ENCODE results near the gene TBC1D4.

Gene TBC1D4

GRCh38 chr13:75416327-75417011 is 65.5 kb downstream of the TBC1D4 start:
- no peak for DNase-seq

GRCh38 chr13:75415694-75416093 is 66.3 kb downstream of the TBC1D4 start:
- no peak for DNase-seq

DNA sequence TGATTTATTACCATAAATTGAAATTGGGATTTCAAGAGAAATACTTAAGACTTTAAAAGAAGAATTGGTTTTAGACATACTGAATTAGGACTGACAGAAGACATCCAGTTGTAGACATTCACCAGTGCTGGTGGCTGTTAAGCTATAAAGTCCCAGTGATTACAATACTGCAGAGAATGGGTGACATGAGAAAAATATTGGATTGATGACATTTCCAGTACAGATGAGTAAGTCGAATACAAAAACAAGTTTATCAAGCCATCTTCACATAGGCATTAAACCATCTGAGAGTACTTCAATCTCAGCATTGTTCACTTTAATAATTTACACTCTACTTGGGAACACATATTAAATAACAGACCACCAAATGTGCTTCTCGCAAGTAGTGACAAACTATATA is 66.8 kb downstream of the TBC1D4 start:
- no peak for DNase-seq

DNA sequence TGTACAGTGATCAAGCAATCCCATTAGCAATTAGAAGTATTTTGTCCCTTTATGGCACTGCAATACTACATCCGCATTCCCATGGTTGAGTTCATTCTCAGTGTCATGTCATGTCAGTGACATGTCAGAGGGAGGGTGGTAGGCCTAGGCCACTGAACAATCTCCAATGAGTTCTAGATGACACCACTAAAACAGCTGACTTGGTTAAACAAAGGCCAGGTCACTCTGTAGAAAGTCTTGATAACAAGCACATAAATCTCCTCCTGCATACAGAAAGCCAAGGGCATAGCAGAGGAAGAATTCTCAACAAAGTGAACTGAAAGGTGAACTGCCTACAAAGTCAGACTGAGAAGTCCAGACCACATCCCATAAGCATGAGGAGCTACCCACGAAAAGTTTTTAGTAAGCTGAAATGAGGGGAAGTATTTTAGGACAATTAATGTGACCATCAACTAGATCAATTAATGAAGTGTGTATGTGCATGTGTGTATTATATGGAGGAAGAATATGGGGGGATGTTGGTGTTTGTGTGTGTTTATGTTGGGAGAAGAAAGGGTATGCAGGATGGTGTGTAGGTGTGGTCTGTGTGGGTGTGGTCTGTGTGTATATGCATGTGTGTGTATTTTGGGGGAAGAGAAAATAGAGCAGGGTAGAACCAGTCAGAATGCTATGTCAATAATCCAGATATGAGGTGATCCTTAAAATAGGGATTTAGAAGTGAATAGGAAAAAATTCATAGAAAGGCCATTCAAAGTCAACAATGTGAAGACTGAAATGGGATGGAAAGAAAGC is 67.7 kb downstream of the TBC1D4 start:
- DNase-seq = no peak

- DNase-seq = no peak
Observed at GRCh38 chr13:75411924-75412537, 69.9 kb downstream of the TBC1D4 start.

DNA sequence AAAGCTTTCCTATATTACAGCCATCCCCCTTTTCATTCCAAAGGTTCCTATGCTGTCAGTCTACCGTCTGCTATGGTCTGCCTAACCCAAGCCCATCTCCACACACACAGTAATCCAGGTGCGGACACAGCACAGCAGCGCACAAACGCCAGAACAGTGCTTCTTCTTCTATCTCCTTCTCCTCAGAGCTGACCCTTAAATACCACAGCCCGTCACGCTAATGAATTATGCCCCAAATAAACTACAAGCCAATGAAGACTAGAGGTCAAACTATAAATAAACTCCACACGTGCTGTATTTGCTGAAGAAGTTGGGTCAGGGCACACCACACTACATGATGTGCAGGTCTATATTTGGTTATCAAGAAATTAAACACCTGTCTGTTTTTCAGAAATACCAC is 71.8 kb downstream of the TBC1D4 start:
- DNase-seq = no peak

DNA sequence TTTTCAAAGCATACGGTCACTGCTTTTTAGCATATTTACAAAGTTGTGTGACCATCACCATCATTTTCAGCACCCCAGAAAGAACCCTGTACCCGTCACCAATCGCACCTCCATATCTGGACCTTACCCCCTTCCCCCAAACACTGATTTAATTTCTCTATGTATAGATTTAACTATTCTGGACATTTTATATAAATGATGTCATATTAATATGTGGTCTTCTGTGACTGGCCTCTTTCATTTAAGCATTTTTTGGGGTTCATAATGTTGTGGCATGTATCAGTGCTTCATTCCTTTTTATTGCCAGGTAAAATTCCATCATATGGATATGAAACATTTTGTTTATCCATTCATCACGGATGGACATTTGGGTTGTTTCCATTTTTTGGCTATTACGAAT is 74.0 kb downstream of the TBC1D4 start:
- DNase-seq = no peak

GRCh38 chr13:75407473-75407872 is 74.5 kb downstream of the TBC1D4 start:
- DNase-seq = no peak

- DNase-seq = no peak
Observed at GRCh38 chr13:75405976-75406703, 75.8 kb downstream of the TBC1D4 start.

GRCh38 chr13:75404726-75405125 is 77.2 kb downstream of the TBC1D4 start:
- no peak for DNase-seq

DNA sequence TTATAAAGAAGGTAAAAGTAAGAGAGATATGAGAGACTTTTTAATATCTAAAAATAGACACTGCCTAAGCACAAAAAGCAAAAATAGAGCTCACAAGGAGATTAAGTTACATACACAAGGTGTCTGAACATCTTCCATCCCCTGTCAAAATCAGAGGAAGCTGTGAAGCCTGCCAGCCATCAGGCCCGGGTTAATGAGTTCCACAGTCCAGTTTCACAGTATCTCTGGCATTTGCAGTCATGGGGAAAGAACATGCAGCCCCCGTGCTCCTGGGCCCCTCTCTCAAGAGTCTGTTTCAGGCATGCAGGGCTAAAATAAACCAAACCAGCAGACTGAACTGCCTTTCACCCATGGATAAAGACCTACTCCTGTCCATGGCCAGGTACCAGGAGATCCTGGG is 79.2 kb downstream of the TBC1D4 start:
- no peak for DNase-seq

DNA sequence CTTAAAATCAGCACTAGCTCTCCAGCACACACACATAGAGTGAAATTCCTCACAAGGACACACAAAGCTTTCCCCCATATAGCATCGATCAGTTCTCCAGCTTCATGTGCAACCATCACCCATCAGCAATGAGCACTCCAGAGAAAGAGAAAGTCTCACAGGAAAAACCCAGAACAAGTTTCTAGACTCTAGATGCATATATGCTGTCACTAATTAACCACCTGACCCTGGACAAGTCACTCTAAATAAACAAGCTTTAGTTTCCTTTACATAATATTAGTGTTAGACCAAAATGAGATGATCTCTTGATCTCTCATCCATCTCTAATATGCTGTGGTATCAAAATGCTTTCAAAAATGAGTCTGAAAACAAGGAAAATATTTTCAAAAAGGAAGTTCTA is 81.2 kb downstream of the TBC1D4 start:
- no peak for DNase-seq

GRCh38 chr13:75399879-75400217 is 82.1 kb downstream of the TBC1D4 start:
- no peak for DNase-seq

- DNase-seq = no peak
Observed at GRCh38 chr13:75399168-75399878, 82.6 kb downstream of the TBC1D4 start.

GRCh38 chr13:75398072-75398471 is 83.9 kb downstream of the TBC1D4 start:
- DNase-seq = no peak

DNA sequence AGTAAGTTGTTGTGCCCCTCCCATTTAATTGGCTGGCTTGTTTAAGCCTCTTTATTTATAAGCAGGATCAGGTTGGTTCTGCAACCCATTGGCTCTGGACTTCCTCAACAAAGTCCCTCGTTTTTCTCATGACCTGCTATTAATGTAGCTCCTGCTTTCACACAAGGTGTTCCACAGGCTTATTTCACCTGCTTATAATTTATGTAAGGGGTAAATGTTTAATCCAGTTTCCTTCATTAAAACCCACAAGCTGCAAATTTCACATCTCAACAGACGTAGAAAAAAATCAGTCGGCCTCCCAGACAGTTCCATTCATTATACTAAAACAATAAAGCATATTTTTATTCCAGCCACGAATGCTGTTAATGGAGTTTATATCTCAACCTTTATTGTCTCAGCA is 86.1 kb downstream of the TBC1D4 start:
- no peak for DNase-seq

GRCh38 chr13:75395066-75395465 is 86.9 kb downstream of the TBC1D4 start:
- DNase-seq = no peak

DNA sequence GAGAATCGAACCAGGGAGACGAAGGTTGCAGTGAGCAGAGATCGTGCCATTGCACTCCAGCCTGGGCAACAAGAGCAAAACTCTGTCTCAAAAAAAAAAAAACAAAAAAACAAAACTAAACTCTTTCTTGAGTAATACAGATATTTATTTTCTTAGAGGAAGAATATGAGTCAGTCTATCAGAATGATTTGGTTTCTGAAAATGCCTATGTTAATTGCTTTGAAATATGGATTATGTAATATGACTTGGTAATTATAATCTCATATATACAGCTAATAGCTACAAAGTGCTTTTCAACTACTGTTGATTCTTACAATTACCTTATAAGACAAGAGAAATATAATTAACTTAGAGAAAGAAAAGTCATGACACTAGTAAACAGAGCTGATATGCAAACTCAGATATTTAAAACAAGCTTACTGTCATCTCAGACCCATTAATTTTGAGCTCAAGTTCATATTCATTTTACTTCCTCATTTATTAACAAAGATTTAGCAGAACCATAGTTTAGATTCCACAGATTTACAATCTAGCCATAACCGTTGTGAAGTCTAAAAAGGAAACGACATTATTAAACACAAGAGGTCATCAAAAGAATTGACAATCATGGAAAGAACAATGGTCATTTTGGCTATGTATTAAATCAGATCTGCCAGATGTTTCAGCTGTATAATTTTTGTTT is 88.0 kb downstream of the TBC1D4 start:
- DNase-seq = no peak

- no peak for DNase-seq
Observed at GRCh38 chr13:75391432-75392100, 90.4 kb downstream of the TBC1D4 start.

DNA sequence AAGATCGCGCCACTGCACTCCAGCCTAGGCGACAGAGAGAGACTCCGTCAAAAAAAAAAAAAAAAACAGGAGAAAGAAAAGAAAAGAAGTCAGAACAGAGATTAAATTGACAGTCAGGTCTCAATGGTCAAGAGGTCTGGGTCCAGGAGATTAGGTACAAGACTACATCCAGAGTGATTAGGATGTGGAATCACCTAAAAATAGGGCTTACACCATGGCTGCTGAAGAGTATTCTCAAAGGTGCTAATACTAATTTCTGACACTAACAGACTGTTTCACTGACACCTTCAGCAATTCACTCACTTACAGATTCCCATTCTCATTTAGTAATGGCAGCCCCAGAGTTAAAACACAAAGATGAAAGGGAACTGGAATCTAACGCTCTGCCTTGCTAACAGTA is 91.7 kb downstream of the TBC1D4 start:
- no peak for DNase-seq

DNA sequence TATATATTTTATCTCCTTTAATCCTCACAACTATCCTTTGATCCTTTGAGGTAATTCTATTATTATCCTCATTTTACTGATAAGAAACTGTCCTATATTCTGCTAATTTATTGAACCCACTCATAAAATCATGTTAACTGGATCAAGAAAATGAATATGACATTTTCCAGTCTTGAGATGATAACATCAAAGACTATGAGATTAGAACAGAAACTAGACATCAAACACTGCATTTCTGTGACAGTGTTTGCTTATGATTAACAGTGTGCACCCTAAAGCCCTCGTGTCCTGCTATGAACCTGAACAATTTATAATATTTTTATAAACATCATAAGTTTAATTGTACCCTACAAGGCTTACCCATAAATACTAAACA is 96.3 kb downstream of the TBC1D4 start:
- no peak for DNase-seq

Measured in T1000 (cell line).